HepG2 (cell line): ENCODE measurements around the gene SRF. TPM values are rescaled to one million over a fixed set of nuclear protein-coding genes. Genes with fewer than 3 reads are reported as not detected.

ENCODE experiments used
- AGO2 ChIP-seq: fragments of 200-400 bp; formaldehyde crosslinking; optimal IDR thresholded peaks from 2 replicates; pipeline ENCODE3; 2017; ENCODE audit warnings: mild to moderate bottlenecking, low read depth, low read length, moderate library complexity
- FOXK2 ChIP-seq: fragments of 450-650 bp; IDR thresholded peaks from 2 replicates; pipeline ENCODE4 v1.6.1; 2016
- HNRNPK ChIP-seq: fragments of 200-400 bp; formaldehyde crosslinking; IDR thresholded peaks from 2 replicates; pipeline ENCODE4 v1.6.1; 2018; ENCODE audit warnings: low read length, low read depth, moderate library complexity, mild to moderate bottlenecking; ENCODE audit not compliant: poor library complexity, severe bottlenecking
- HOXD1 ChIP-seq: sonication (generic); formaldehyde crosslinking; IDR thresholded peaks from 2 replicates; pipeline ENCODE4 v1.5.0; 2020; ENCODE audit warnings: missing genetic modification reagents
- MYPOP ChIP-seq: sonication (generic); formaldehyde crosslinking; IDR thresholded peaks from 2 replicates; pipeline ENCODE4 v1.8.1; 2023; ENCODE audit warnings: mild to moderate bottlenecking, moderate library complexity, missing genetic modification reagents
- REXO4 ChIP-seq: sonication (generic); formaldehyde crosslinking; IDR thresholded peaks from 2 replicates; pipeline ENCODE4 v1.8.0; 2022; ENCODE audit warnings: missing genetic modification reagents, mild to moderate bottlenecking, borderline replicate concordance
- SATB2 ChIP-seq: sonication (generic); formaldehyde crosslinking; IDR thresholded peaks from 2 replicates; pipeline ENCODE4 v1.5.0; 2020; ENCODE audit warnings: missing genetic modification reagents
- SCMH1 ChIP-seq: sonication (generic); formaldehyde crosslinking; IDR thresholded peaks from 2 replicates; pipeline ENCODE4 v1.9.0; 2021; ENCODE audit warnings: missing genetic modification reagents, mild to moderate bottlenecking, borderline replicate concordance
- TRAFD1 ChIP-seq: sonication (generic); formaldehyde crosslinking; IDR thresholded peaks from 2 replicates; pipeline ENCODE4 v1.5.1; 2020; ENCODE audit warnings: missing genetic modification reagents, mild to moderate bottlenecking, borderline replicate concordance
- ZBTB7A ChIP-seq: sonication (generic); formaldehyde crosslinking; IDR thresholded peaks from 2 replicates; pipeline ENCODE4 v1.8.0; 2022; ENCODE audit warnings: mild to moderate bottlenecking, missing genetic modification reagents
- ZNF251 ChIP-seq: sonication (generic); formaldehyde crosslinking; IDR thresholded peaks from 2 replicates; pipeline ENCODE4 v1.9.0; 2021; ENCODE audit warnings: mild to moderate bottlenecking, missing genetic modification reagents
- ZNF609 ChIP-seq: sonication (generic); formaldehyde crosslinking; IDR thresholded peaks from 2 replicates; pipeline ENCODE4 v1.4.0; 2020; ENCODE audit warnings: mild to moderate bottlenecking, missing genetic modification reagents, borderline replicate concordance
- ZNF850 ChIP-seq: sonication (generic); formaldehyde crosslinking; conservative IDR thresholded peaks from 2 replicates; pipeline ENCODE4 v1.9.0; 2021; ENCODE audit warnings: mild to moderate bottlenecking, missing genetic modification reagents
- polyA plus RNA-seq, 8 experiments: library from polyadenylated mRNA; depleted of rRNA in 3 of 8; stranded (reverse) in 7 of 8; unstranded in 1 of 8; fragments of >200 nt; fragmentation: Illumina TruSeq in 4 of 8; extraction: Trizol in 4 of 8; gene quantifications; 2 replicates each; pipeline versions ENCODE4 v1.2.1 to v1.2.3, GENCODE V29; 2011 to 2016; ENCODE audit warnings: low read depth in 4 of 8, missing spikeins in 1 of 8, mixed read lengths in 1 of 8; ENCODE audit not compliant: insufficient read depth in 1 of 8
- total RNA-seq, 5 experiments: library from RNA; depleted of rRNA; stranded (reverse); fragments of >200 nt; fragmentation: Illumina TruSeq; extraction: Trizol; gene quantifications; 2 replicates each; pipeline ENCODE4 v1.2.3, GENCODE V29; 2016; ENCODE audit warnings: low read depth in 1 of 5
- TF ChIP-seq, protein P1 (sequence below): sonication (generic); formaldehyde crosslinking; IDR thresholded peaks from 2 replicates; pipeline ENCODE4 v1.8.0; 2022; ENCODE audit warnings: missing genetic modification reagents, mild to moderate bottlenecking, borderline replicate concordance
- TF ChIP-seq, protein P2 (sequence below): sonication (generic); formaldehyde crosslinking; IDR thresholded peaks from 2 replicates; pipeline ENCODE4 v1.4.0; 2020; ENCODE audit warnings: missing genetic modification reagents
- TF ChIP-seq, protein P3 (sequence below): sonication (generic); formaldehyde crosslinking; IDR thresholded peaks from 2 replicates; pipeline ENCODE4 v1.8.1; 2023; ENCODE audit warnings: mild to moderate bottlenecking, inconsistent platforms, moderate library complexity, missing genetic modification reagents, borderline replicate concordance
- TF ChIP-seq, protein P4 (sequence below): sonication (generic); formaldehyde crosslinking; IDR thresholded peaks from 2 replicates; pipeline ENCODE4 v1.4.0; 2020; ENCODE audit warnings: missing genetic modification reagents

Gene SRF
- total and polyA plus RNA-seq, 2 of the 13 experiments (the other 11 are each of a cell fraction or from before 2014, with no cell fraction given), result 25.5 to 44.1 TPM

DNA sequence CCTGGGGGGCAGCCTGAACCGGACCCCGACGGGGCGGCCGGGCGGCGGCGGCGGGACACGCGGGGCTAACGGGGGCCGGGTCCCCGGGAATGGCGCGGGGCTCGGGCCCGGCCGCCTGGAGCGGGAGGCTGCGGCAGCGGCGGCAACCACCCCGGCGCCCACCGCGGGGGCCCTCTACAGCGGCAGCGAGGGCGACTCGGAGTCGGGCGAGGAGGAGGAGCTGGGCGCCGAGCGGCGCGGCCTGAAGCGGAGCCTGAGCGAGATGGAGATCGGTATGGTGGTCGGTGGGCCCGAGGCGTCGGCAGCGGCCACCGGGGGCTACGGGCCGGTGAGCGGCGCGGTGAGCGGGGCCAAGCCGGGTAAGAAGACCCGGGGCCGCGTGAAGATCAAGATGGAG, 636 bp downstream of the SRF start (continued):
- TF ChIP-seq, protein P1, sequence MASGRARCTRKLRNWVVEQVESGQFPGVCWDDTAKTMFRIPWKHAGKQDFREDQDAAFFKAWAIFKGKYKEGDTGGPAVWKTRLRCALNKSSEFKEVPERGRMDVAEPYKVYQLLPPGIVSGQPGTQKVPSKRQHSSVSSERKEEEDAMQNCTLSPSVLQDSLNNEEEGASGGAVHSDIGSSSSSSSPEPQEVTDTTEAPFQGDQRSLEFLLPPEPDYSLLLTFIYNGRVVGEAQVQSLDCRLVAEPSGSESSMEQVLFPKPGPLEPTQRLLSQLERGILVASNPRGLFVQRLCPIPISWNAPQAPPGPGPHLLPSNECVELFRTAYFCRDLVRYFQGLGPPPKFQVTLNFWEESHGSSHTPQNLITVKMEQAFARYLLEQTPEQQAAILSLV (CRISPR knock-in tag), result no peak
- TF ChIP-seq TRAFD1 (CRISPR knock-in tag) (no peak), ZNF251 (CRISPR knock-in tag) (no peak), MYPOP (CRISPR knock-in tag) (0 out of 2 replicates have a peak, but pooled peaks have one; percentile 66), FOXK2 (no peak), SATB2 (CRISPR knock-in tag) (no peak), REXO4 (CRISPR knock-in tag) (no peak), ZNF850 (CRISPR knock-in tag) (no peak), AGO2 (peak; percentile 85), SCMH1 (CRISPR knock-in tag) (no peak), ZNF609 (CRISPR knock-in tag) (0 out of 2 replicates have a peak, but pooled peaks have one; percentile 3), HOXD1 (CRISPR knock-in tag) (0 out of 2 replicates have a peak, but pooled peaks have one; percentile 59), HNRNPK (no peak), ZBTB7A (CRISPR knock-in tag) (no peak)
- TF ChIP-seq, protein P2, sequence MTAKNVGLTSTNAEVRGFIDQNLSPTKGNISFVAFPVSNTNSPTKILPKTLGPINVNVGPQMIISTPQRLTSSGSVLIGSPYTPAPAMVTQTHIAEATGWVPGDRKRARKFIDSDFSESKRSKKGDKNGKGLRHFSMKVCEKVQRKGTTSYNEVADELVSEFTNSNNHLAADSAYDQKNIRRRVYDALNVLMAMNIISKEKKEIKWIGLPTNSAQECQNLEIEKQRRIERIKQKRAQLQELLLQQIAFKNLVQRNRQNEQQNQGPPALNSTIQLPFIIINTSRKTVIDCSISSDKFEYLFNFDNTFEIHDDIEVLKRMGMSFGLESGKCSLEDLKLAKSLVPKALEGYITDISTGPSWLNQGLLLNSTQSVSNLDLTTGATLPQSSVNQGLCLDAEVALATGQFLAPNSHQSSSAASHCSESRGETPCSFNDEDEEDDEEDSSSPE (CRISPR knock-in tag), result no peak
- TF ChIP-seq, protein P3, sequence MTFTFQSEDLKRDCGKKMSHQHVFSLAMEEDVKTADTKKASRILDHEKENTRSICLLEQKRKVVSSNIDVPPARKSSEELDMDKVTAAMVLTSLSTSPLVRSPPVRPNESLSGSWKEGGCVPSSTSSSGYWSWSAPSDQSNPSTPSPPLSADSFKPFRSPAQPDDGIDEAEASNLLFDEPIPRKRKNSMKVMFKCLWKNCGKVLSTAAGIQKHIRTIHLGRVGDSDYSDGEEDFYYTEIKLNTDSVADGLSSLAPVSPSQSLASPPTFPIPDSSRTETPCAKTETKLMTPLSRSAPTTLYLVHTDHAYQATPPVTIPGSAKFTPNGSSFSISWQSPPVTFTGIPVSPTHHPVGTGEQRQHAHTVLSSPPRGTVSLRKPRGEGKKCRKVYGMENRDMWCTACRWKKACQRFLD (CRISPR knock-in tag), result 0 out of 2 replicates have a peak, but pooled peaks have one; percentile 2
- TF ChIP-seq, protein P4, sequence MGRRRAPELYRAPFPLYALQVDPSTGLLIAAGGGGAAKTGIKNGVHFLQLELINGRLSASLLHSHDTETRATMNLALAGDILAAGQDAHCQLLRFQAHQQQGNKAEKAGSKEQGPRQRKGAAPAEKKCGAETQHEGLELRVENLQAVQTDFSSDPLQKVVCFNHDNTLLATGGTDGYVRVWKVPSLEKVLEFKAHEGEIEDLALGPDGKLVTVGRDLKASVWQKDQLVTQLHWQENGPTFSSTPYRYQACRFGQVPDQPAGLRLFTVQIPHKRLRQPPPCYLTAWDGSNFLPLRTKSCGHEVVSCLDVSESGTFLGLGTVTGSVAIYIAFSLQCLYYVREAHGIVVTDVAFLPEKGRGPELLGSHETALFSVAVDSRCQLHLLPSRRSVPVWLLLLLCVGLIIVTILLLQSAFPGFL (CRISPR knock-in tag), result no peak
